HG02623 (cell line): ENCODE measurements around the gene CNTN4.

Experiments used
- ATAC-seq: cut with Tn5 transposase; IDR thresholded peaks from one replicate; pipeline ENCODE4 v1.9.1; 2021; ENCODE audit warnings: moderate library complexity; ENCODE audit not compliant: unreplicated experiment

The CNTN4 gene

DNA sequence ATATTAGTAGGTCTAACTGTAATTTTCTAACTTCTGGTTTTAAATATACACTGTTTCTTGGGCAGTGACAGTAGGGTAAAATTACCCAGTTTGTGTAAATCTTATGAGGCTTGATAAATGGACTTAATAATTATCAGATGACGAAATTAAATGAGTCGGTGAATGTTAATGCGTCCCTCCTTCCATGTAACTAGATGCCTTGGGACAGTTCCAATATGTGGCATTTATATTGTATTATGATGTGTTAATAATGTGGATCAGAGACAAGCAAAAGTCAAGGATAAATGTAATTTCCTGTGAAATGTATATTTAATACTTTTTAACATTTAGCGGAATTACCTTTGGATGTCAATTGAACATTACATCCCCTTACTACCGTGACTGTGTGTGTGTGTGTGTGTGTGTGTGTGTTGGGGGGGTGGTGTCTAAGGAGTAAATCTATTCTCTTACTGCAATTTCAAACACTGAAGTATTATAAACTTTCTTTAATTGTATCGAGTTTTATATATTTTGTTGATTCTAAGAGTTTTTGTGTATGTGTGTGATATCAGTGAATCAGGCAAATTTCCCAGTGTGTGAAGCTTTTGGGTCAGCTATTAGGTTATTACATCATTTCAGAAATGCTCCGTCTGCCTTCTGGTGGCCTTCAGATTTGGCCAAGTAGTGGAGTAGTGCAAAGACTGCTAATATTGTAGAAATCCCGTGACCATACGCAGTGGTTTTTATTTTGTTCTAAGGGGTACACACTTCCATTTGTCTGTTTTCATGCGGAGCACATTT is 50.1 kb downstream of the CNTN4 start:
- ATAC-seq: no peak

GRCh38 chr3:2153053-2153452 is 54.4 kb downstream of the CNTN4 start:
- no peak for ATAC-seq

- ATAC-seq: no peak
Measured at GRCh38 chr3:2153547-2153946, 54.9 kb downstream of the CNTN4 start.

GRCh38 chr3:2154621-2155020 is 56.0 kb downstream of the CNTN4 start:
- no peak for ATAC-seq

GRCh38 chr3:2156244-2156847 is 57.7 kb downstream of the CNTN4 start:
- peak; percentile 66 for ATAC-seq

- no peak for ATAC-seq
Measured at GRCh38 chr3:2158828-2159227, 60.2 kb downstream of the CNTN4 start.

DNA sequence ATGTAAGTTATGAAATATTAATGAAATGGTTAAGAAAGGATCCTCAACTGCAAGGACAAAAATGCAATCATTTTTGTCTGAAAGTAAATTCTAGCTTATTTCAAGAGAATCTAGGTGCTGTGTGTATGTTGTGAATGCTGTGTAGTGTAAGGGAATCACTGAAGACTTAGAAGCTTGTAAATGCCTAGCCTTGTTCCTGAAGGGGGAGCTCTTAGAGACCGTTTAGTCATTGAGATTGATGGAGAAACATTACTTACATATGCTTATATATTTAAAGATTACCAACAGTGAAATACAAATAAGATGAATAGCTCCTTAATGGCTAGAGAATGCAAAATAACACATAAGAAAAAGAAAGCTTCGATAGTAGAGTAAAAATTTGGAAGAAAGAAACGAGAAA is 67.9 kb downstream of the CNTN4 start:
- no peak for ATAC-seq

- no peak for ATAC-seq
Measured at GRCh38 chr3:2172561-2173171, 74.0 kb downstream of the CNTN4 start.

GRCh38 chr3:2180634-2181033 is 82.0 kb downstream of the CNTN4 start:
- no peak for ATAC-seq

GRCh38 chr3:2198776-2199279 is 100.2 kb downstream of the CNTN4 start:
- ATAC-seq: no peak

- no peak for ATAC-seq
Measured at GRCh38 chr3:2204054-2204453, 105.4 kb downstream of the CNTN4 start.

DNA sequence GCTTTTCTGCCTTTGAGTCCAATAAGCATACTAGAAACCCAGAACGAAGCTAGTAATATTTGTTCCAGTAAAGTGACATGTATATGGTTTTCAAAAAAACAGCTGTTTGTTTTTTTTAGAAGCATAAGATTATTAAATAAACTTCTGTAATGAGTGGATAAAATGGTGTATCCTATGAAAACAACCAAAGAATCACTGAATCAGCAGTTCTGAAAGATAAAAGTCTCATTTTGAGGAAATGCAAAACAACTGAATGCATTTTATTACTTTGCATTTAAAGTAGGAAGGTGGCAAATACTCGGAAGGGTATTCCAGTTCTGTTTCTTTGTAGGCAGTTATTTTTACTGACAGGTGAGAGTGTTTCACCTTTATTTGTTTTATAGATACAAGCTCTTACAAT is 107.0 kb downstream of the CNTN4 start:
- ATAC-seq: no peak

DNA sequence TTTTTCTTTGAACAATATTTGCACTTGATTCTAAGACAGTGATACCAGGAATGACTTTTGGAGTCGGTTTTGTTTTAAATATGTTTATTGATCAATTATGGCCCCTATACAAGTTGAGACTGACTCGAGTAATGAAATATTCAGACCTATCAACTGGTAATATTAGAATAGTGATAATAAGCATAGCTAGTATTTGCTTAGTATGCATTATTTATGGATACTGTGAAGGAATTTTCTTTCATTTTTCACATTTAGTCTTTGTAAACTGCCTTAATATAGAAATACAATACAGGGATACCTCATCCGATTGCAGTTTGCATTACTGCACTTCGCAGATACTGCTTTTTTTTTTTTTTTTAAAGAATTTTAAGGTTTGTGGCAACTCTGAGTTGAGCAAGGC is 107.9 kb downstream of the CNTN4 start:
- ATAC-seq: no peak

GRCh38 chr3:2211568-2211967 is 112.9 kb downstream of the CNTN4 start:
- no peak for ATAC-seq

GRCh38 chr3:2212206-2212605 is 113.5 kb downstream of the CNTN4 start:
- no peak for ATAC-seq

GRCh38 chr3:2218375-2218774 is 119.7 kb downstream of the CNTN4 start:
- ATAC-seq: no peak

DNA sequence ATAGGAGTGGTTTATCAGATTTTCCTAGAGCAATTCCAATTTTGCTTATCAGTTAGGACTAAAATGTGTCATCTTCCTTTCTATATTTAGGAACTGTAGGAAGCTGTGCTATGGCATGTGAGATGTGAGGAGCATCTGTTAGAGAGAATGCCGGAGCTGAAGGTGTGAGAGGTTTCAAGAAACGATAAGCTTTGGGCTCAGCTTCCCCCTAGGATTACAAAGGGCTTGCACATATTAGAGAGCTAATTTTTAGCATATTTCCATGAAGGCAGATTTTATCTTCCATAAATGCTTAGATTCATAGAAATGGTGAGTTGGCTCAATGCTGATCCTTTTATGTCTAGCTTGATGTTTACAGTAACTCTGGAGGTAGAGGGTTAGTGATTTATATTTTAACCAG is 120.2 kb downstream of the CNTN4 start:
- ATAC-seq: no peak

GRCh38 chr3:2236203-2236602 is 137.5 kb downstream of the CNTN4 start:
- no peak for ATAC-seq

- no peak for ATAC-seq
Measured at GRCh38 chr3:2244137-2244536, 145.5 kb downstream of the CNTN4 start.

GRCh38 chr3:2246873-2247648 is 148.4 kb downstream of the CNTN4 start:
- no peak for ATAC-seq

DNA sequence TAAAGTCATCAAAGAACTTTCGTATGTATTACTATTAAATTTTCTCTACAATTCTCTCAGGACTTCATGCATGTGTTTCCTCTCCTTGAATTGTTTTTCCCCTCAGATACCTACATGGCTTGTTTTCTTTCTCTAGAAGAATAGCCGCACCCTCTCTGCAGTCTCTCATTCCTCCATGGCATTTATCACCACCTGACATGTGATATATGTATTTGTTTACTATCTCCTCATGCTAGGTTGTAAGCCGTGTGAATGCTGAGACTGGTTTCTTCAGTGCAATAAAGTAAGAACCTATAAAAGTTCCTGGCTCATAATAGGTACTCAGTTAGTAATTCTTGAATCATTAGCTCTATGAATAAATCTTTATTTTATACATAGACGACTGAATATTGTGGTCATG is 149.2 kb downstream of the CNTN4 start:
- ATAC-seq: no peak
